GM12878 (cell line): ENCODE data around the gene PLXNC1. TPM values are rescaled to one million over a fixed set of nuclear protein-coding genes. Genes with fewer than 3 reads are reported as not detected.

Experiments used
- ATAC-seq: fragments of 200-7000 bp; cut with Tn5 transposase; 3 replicates; pipeline ENCODE4 v1.9.1; 2020; ENCODE audit warnings: mild to moderate bottlenecking, moderate library complexity
- BruUV-seq: library from RNA; stranded (reverse); fragments of 400-500 nt; replicated peaks from 2 replicates; lab custom pipeline; 2021; lab: Mats Ljungman, UMichigan
- CTCF ChIA-PET: fragments of 300-600 bp; sonication (Branson Sonifier 250); formaldehyde crosslinking; extraction: SDS; loops from one replicate; lab custom pipeline; 2021; ENCODE audit warnings: inconsistent platforms; lab: Yijun Ruan, JAX
- POLR2A ChIA-PET: fragments of 350-600 bp; formaldehyde crosslinking; extraction: SDS; loops from one replicate; lab custom pipeline; 2021; ENCODE audit warnings: inconsistent platforms; lab: Charles Lee
- RAD21 ChIA-PET: fragments of 300-600 bp; sonication (Branson Sonifier 250); formaldehyde crosslinking; loops from one replicate; lab custom pipeline; 2023; ENCODE audit warnings: antibody characterized with exemption; ENCODE audit not compliant: unreplicated experiment; lab: Charles Lee
- SMC1A ChIA-PET: fragments of 300-600 bp; sonication (Branson Sonifier 250); formaldehyde crosslinking; loops from one replicate; lab custom pipeline; 2023; ENCODE audit not compliant: unreplicated experiment, uncharacterized antibody; lab: Charles Lee
- DNase-seq: peaks from one replicate; pipeline ENCODE4 v3.0.0-alpha.2; 2011; ENCODE audit warnings: low read depth, low spot score
- FAIRE-seq: peaks from 3 replicates; lab custom pipeline; 2011; peaks lifted over from hg19 to GRCh38; lab: Jason Lieb, UNC
- H2AFZ ChIP-seq: 2 replicates; pipeline ENCODE4 v1.6.0; 2011; ENCODE audit warnings: low read depth, low read length, control low read depth; ENCODE audit not compliant: control insufficient read depth
- H3K27ac ChIP-seq: 2 replicates; pipeline ENCODE4 v1.5.1; 2011; ENCODE audit warnings: control low read depth; ENCODE audit not compliant: control insufficient read depth, insufficient read depth
- H3K27me3 ChIP-seq, 2 experiments: replicated peaks in 1 of 2; 2 replicates each; pipeline versions ENCODE4 v1.6.0 to v1.6.1; 2011; ENCODE audit warnings: low read length in 1 of 2; ENCODE audit not compliant: control insufficient read depth in 2 of 2, insufficient read depth in 2 of 2
- H3K36me3 ChIP-seq, 2 experiments: 2 replicates each; pipeline ENCODE4 v1.5.1; 2011; ENCODE audit warnings: low read length in 1 of 2; ENCODE audit not compliant: control insufficient read depth in 2 of 2, insufficient read depth in 2 of 2
- H3K4me1 ChIP-seq: 2 replicates; pipeline ENCODE4 v1.6.1; 2011; ENCODE audit warnings: mild to moderate bottlenecking, low read length, moderate library complexity, mixed read lengths; ENCODE audit not compliant: control insufficient read depth, insufficient read depth
- H3K4me2 ChIP-seq: 2 replicates; pipeline ENCODE4 v1.6.0; 2011; ENCODE audit warnings: control low read depth; ENCODE audit not compliant: control insufficient read depth, insufficient read depth
- H3K4me3 ChIP-seq: fragments of 200-600 bp; sonication (generic); 2 replicates; pipeline ENCODE4 v1.5.1; 2016
- H3K79me2 ChIP-seq: 2 replicates; pipeline ENCODE4 v1.6.0; 2011; ENCODE audit warnings: low read length; ENCODE audit not compliant: control insufficient read depth, insufficient read depth
- H3K9ac ChIP-seq: 2 replicates; pipeline ENCODE4 v1.8.0; 2011; ENCODE audit warnings: low read length, control low read depth, mixed read lengths; ENCODE audit not compliant: control insufficient read depth, insufficient read depth
- H3K9me3 ChIP-seq: replicated peaks from 3 replicates; pipeline ENCODE4 v1.5.1; 2011; ENCODE audit warnings: mild to moderate bottlenecking, low read length; ENCODE audit not compliant: control insufficient read depth, insufficient read depth
- H4K20me1 ChIP-seq: 2 replicates; pipeline ENCODE4 v1.6.0; 2011; ENCODE audit not compliant: control insufficient read depth, insufficient read depth
- EED ChIP-seq: sonication (generic); IDR thresholded peaks from 2 replicates; pipeline ENCODE4 v1.6.1; 2016; ENCODE audit warnings: antibody characterized with exemption, low read depth
- GATAD2B ChIP-seq: fragments of 450-650 bp; conservative IDR thresholded peaks from 2 replicates; pipeline ENCODE4 v1.6.1; 2017; ENCODE audit warnings: low read depth, mild to moderate bottlenecking, moderate library complexity
- IRF3 ChIP-seq: fragments of 450-650 bp; IDR thresholded peaks from 2 replicates; pipeline ENCODE4 v1.6.1; 2014; ENCODE audit warnings: mild to moderate bottlenecking
- MEF2B ChIP-seq: fragments of 450-650 bp; IDR thresholded peaks from 2 replicates; pipeline ENCODE4 v1.6.1; 2018; ENCODE audit warnings: mild to moderate bottlenecking, moderate library complexity; ENCODE audit not compliant: partially characterized antibody, poor library complexity, severe bottlenecking
- MXI1 ChIP-seq: fragments of 150-350 bp; IDR thresholded peaks from 2 replicates; pipeline ENCODE4 v1.6.1; 2011; ENCODE audit warnings: low read depth, mild to moderate bottlenecking, inconsistent platforms, low read length, improper control_type of control experiment
- RUNX3 ChIP-seq: IDR thresholded peaks from 2 replicates; pipeline ENCODE4 v1.6.1; 2012; ENCODE audit warnings: low read length, inconsistent platforms
- TARDBP ChIP-seq: IDR thresholded peaks from 2 replicates; pipeline ENCODE4 v1.6.1; 2016; ENCODE audit warnings: borderline replicate concordance
- USF2 ChIP-seq: IDR thresholded peaks from 2 replicates; pipeline ENCODE4 v1.6.1; 2011; ENCODE audit warnings: low read depth, low read length, improper control_type of control experiment, borderline replicate concordance
- ZBED1 ChIP-seq: IDR thresholded peaks from 2 replicates; pipeline ENCODE4 v1.6.1; 2016; ENCODE audit warnings: borderline replicate concordance
- WGBS: methylation state at CpG from one replicate; pipeline ENCODE4 v1.1.6; 2016; ENCODE audit warnings: low lambda C conversion rate; ENCODE audit not compliant: insufficient replicate concordance, insufficient coverage; ENCODE audit errors: missing lambda C conversion rate; 5-methylcytosine and 5-hydroxymethylcytosine counted together
- in situ Hi-C: fragments of 300-500 bp; cut with MboI; formaldehyde crosslinking; loops from 9 replicates; pipeline ENCODE4 v1.14.3; 2018; ENCODE audit warnings: mixed read lengths
- intact Hi-C: fragments of 100-400 bp; cut with micrococcal nuclease; formaldehyde crosslinking; loops from one replicate; pipeline ENCODE4 v1.14.2; 2022; ENCODE audit not compliant: unreplicated experiment
- polyA plus RNA-seq, 11 experiments: library from polyadenylated mRNA; depleted of rRNA in 4 of 11; unstranded in 6 of 11; stranded (reverse) in 5 of 11; fragments of >200 nt; fragmentation: Nextera tagmentation in 4 of 11; fragmentation: Illumina TruSeq in 1 of 11; extraction: Ambion mirVana in 4 of 11; extraction: Trizol in 1 of 11; gene quantifications; 1 replicate in 1 of 11; 2 replicates in 10 of 11; pipeline versions ENCODE4 v1.2.1 to v1.2.3, GENCODE V29; 2011 to 2016; ENCODE audit warnings: inconsistent platforms in 2 of 11, missing spikeins in 2 of 11, low read depth in 1 of 11
- total RNA-seq, 4 experiments: library from RNA; depleted of rRNA in 3 of 4; stranded (reverse); fragments of >200 nt in 3 of 4; fragmentation: Illumina TruSeq in 1 of 4; extraction: Trizol in 1 of 4; gene quantifications; 2 replicates each; pipeline versions ENCODE4 v1.2.1 to v1.2.3, GENCODE V29; 2013 to 2021

The PLXNC1 gene
- total and polyA plus RNA-seq, 10 of the 15 experiments (the other 5 are each of a cell fraction or from before 2014, with no cell fraction given) = 5.2 to 41.2 (median 24.6) TPM

GRCh38 chr12:94220804-94221203, 72.4 kb downstream of the PLXNC1 start:
- in situ Hi-C loops = no loop called here
- BruUV-seq = no TSS peak
- TF ChIP-seq GATAD2B (no peak), EED (no peak), ZBED1 (no peak), USF2 (no peak), RUNX3 (no peak), IRF3 (no peak), TARDBP (no peak), MXI1 (no peak), MEF2B (no peak)
- ATAC-seq (no peak), DNase-seq (no peak), FAIRE-seq (no peak)
- no peak overlapping the region for H2AFZ ChIP-seq
- no peak overlapping the region for H3K9ac ChIP-seq
- WGBS = 57% methylated on average over 5 of the region's 5 CpGs
- no peak overlapping the region for H3K4me2 ChIP-seq
- RAD21 ChIA-PET = interaction anchor here (1.0 to 4.4 kb wide), 3 partner anchors 12 to 23 kb away, joined by 3 to 40 read pairs (median 4); no protein-coding TSS in a partner anchor
- CTCF ChIA-PET = interaction anchor here (0.7 to 3.5 kb wide), 5 partner anchors 10 to 77 kb away, joined by 3 to 19 read pairs (median 3); no protein-coding TSS in a partner anchor
- SMC1A ChIA-PET = interaction anchor here (0.9 to 8.2 kb wide), 7 partner anchors 11 to 106 kb away, joined by 3 to 85 read pairs (median 3); no protein-coding TSS in a partner anchor
- no peaks in the 10 kb centered on the region; the same call in 2 of the 3 replicates for H3K9me3 ChIP-seq
- no peak overlapping the region for H3K27ac ChIP-seq
- no peaks in the 10 kb centered on the region for H3K27me3 ChIP-seq
- POLR2A ChIA-PET = interaction anchor here (0.6 to 2.3 kb wide), 4 partner anchors 10 to 16 kb away, joined by 3 to 11 read pairs (median 8); no protein-coding TSS in a partner anchor
- H3K36me3 ChIP-seq = peaks cover 3 to 27% of the 10 kb centered on the region in 2 experiments
- H3K4me3 ChIP-seq = no peak overlapping the region
- H4K20me1 ChIP-seq = no peaks in the 10 kb centered on the region
- H3K4me1 ChIP-seq = peaks cover 14% of the 10 kb centered on the region
- H3K79me2 ChIP-seq = no peaks in the 10 kb centered on the region
- intact Hi-C loops = no loop called here
